ENCODE measurements around the gene MREG.

MREG gene

DNA sequence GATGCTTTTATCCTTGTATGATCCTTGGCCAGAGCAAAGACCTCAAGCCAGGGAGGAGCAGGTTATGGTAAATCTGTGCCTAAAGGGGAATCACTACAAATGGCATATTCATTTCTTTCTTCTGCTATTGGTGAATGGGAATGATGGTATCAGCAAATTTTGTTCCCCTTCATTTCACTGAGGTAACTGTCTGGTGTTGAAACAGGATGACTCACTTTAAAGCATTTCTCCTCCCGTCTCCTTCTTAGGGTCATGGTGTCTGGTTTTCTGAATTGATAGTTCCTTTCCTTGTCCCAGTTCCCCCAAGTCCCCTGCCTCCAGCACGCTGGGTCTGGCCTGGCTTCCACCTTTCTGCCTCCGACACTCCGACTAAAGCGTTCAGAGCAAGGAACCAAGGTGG lies 109.2 kb downstream of the MREG start:
- TF ChIP-seq, protein P1, sequence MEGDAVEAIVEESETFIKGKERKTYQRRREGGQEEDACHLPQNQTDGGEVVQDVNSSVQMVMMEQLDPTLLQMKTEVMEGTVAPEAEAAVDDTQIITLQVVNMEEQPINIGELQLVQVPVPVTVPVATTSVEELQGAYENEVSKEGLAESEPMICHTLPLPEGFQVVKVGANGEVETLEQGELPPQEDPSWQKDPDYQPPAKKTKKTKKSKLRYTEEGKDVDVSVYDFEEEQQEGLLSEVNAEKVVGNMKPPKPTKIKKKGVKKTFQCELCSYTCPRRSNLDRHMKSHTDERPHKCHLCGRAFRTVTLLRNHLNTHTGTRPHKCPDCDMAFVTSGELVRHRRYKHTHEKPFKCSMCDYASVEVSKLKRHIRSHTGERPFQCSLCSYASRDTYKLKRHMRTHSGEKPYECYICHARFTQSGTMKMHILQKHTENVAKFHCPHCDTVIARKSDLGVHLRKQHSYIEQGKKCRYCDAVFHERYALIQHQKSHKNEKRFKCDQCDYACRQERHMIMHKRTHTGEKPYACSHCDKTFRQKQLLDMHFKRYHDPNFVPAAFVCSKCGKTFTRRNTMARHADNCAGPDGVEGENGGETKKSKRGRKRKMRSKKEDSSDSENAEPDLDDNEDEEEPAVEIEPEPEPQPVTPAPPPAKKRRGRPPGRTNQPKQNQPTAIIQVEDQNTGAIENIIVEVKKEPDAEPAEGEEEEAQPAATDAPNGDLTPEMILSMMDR (IDR thresholded peaks at IDR 0.05), result no peak

DNA sequence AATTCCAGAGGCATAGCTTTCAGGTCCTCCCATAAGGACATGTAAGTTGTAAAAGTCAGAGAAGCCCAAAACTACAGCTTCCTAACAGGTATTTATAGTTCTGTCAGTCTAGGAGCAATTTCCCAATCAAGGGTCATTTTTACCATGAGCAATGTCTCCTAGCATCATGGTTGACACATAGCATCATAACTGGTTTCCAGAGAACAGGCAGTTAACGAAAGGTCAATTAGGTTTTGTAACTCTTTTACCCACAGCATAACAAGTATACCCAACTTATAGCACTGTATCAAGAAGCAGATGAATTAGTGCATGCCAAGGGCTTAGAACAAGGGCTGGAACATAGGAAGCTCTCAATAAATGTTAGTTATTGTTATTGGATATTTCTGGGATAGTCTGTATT lies 110.1 kb downstream of the MREG start:
- TF ChIP-seq, protein P1 (IDR thresholded peaks at IDR 0.05), result no peak

GRCh38 chr2:215901796-215902195 lies 111.6 kb downstream of the MREG start:
- TF ChIP-seq, protein P1 (IDR thresholded peaks at IDR 0.05), result no peak

DNA sequence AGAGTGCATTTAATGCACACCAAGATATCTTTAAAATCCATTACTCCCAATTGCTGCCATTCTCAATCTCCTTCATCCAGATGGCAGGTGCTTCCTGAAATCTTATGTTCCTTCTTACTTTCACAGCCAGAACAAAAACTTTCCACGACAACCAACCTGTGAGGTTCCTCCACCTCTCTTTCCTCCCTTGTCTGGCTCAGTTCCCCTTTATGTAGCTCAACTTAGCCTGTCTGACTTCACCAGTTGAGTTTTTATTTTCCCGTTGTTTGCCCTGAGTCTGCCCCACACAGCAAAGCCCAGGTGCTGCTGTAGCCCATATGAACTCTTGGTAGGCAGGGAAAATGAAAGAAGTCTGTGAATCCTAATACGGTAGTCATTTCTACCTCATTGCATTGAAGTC lies 112.5 kb downstream of the MREG start:
- TF ChIP-seq, protein P1 (IDR thresholded peaks at IDR 0.05), result no peak

DNA sequence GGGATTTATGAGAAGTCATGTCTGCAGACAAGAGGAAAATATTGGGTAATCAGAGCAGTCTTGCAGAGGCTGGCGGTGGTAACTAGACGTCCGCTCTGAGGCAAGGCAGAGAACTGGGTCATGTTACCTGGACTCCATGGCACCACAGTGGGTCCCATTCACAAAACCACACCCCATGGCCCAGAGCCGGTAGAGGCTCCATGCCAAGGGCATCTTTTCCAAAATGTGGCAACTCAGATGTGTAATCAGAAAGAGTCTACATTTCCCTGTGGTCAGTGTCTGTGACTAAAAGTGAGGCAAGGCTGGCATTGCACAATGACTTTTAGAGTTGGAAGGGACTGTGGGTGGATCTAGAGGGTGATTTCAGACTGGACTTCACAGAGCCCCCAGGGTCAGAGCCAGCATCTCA lies 113.1 kb downstream of the MREG start:
- TF ChIP-seq, protein P1 (IDR thresholded peaks at IDR 0.05), result no peak

DNA sequence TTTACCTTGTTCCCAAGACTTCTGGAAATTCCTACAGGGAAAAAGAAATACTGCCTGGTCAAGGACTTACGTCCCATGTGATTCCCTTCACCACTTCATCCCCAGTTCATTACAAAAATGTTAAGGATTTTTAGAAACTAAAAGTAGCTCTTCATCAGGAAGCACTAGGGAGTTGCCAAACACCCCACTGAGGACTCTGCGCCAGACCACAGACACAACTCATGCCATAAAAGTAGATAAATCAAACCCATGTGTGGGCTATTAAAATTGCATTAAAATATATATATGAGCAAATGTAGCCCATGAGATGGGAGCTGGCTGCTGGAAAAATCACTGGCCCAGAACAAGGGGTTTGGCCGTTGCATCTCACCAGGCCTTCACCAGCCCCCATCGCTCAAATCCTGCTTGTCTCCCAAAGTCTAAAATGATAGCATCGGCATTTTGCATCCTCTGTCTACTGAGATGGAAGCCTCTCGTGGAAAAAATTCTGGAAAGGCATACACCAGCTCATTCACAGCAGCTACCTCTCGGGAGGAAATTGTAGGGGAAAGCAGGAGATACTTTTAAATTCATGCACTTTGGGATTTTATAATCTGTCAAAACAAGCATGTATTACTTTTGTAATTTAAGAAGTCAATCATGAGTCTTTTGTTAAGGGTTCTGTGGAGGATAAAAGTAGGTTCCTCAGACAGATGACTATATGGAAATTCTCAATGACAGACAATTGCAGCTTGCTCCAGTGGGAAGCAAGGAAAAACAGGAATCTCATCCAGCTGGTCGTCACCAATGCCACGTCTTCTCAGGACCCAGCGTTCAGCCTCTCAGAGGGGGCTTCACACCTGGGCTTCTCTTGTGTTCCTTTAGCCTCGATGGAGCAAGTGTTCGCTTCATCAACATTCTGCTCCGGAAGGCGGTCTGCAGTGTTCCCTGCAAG lies 113.9 kb downstream of the MREG start:
- TF ChIP-seq, protein P1 (IDR thresholded peaks at IDR 0.05), result no peak

DNA sequence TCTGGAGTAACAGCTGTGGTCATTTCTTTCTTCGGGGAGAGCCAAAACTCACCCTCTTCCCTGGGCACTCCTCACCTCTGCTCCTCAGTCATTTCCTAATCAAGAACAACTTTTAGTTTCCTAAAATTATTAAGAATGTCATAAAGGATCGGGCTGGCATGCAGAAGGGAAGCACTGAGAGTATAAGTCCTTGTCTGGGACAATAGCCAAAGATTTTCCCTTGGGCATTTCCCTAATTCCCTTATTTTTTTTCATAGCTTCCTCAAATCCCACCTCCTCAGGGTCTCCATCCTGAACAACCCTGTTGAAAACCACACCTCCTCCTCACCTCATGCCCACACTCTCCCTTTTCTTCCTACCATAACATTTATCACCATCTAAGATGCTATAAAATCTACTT lies 115.0 kb downstream of the MREG start:
- TF ChIP-seq, protein P1 (IDR thresholded peaks at IDR 0.05), result no peak

Data from LNCAP (cell line).